G401 (cell line): Measurements from ENCODE around the gene AXIN1. TPM values are rescaled to one million over a fixed set of nuclear protein-coding genes. Genes with fewer than 3 reads are reported as not detected.
"Not testable (repeated sequence)": the region's sequence is repeated elsewhere in the genome, so short reads cannot be mapped to it uniquely, and the experiment has no call there.

Source experiments
- DNase-seq: peaks from one replicate; pipeline ENCODE4 v3.0.0-alpha.2; 2015; ENCODE audit warnings: low spot score
- in situ Hi-C: cut with HindIII; loops from 2 replicates; pipeline ENCODE4 v1.10.0; 2016; ENCODE audit warnings: low sequenced_read_pairs, mixed read lengths
- total RNA-seq: library from RNA; depleted of rRNA; stranded (reverse); fragments of >200 nt; shearing (Covaris generic); gene quantifications from 2 replicates; pipeline ENCODE4 v1.2.3, GENCODE V29; 2014

Gene AXIN1
- total RNA-seq, 1 experiment from 2014 or later: 46.3 TPM

DNA sequence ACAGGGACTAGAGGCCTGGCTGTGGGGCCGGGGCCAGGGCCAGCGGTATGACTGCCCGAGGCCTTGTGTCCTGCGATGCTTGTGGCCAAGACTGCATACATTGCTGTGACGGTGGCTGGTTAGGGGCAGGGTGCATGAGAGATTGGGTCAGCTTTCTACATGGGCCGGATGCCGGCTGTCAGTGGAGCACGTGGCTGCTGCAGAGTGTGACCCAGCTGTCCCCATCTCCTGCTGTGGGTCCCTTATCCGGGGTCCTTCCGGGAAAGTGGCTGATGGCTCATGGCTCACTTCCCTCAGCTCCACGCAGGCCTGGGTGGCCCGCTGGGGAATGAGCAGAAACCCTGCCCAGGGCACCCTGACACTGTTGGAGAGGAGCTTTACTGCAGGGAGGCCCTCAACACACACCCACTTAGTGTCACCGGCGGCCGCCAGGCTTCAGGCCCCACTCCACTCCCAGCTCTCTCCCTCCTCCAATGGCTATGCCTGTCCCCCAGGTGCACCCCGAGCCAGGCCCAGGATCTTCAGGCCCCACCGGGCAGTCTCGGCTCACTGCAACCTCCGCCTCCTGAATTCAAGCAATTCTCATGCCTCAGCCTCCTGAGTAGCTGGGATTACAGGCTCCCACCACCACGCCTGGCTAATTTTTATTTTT, 76.0 kb downstream of the AXIN1 start:
- no peak for DNase-seq
- in situ Hi-C loops: no loop called here

DNA sequence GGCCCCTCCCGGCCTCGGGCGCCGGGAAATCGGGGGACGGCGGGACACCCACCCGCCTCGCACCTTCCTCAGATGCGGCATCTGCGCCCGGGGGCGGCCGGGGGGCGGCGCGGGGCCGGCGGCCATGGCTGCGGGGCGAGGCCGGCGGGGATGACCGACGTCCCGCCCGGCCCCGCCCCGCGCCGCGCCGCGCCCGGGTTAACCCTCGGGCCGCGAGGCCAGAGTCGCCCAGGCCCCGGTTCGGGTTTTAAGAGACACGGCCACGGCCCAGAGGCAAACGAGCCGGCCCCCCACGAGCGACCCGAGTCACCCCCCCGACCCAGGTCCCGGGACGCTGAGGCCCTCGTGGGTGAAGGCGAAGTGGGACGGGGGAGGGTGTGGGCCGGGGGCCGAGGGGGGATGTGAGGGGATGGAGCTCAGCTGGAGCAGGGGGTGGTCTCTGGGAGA, 76.7 kb downstream of the AXIN1 start, which contains the start of gene RGS11:
RGS11 (minus strand) TSS at position 159 of the 447 bp plus-strand sequence; CDS start at position 126, 33 bp downstream.
- in situ Hi-C loops: no loop called here
- no peak for DNase-seq

- in situ Hi-C loops: no loop called here
- no peak for DNase-seq
These were observed 77.4 kb downstream of the AXIN1 start for GRCh38 chr16:275041-275641.

DNA sequence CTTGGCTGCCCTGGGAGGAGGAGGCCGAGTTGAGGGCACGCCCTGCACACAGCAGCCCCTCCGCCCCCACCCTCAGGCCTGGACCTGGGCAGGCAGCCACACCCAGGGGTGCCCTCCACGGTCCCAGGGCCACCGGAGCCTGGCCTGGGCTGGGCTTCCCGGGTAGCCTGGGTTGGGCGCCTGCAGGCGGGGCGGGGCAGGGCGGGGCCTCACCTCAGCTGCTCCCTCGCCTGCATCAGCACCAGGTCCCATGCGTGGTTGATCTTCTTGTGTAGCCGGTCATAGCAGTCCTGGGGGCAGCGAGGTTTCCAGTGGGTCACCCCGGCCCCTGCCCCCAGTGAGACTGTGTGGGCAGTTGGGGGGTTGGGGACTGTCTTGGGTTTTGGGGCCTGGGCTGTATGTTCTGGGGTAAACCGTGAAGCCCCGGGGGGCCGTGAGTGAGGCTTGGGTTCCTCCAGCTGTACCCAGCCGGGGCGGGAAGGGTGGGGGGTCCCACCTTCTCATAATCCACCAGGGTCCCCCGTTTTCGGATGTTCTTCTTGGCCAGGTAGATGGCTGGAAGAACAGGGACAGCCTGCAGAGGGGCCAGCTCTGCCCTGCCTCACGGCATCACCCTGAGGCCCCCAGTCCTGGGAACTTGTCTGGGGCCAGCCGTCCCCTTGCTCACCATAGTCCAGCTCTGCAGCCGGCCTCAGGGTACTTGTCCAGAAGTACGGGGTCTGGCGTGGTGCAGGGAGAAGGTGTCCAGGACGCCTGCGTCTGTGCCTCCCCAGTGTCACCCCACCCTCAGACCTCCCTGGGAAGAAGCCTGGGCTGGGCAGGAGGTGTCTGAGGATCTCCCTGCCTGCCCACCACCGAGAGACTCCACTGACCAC, 78.7 kb downstream of the AXIN1 start:
- no peak for DNase-seq
- in situ Hi-C loops: no loop called here

DNA sequence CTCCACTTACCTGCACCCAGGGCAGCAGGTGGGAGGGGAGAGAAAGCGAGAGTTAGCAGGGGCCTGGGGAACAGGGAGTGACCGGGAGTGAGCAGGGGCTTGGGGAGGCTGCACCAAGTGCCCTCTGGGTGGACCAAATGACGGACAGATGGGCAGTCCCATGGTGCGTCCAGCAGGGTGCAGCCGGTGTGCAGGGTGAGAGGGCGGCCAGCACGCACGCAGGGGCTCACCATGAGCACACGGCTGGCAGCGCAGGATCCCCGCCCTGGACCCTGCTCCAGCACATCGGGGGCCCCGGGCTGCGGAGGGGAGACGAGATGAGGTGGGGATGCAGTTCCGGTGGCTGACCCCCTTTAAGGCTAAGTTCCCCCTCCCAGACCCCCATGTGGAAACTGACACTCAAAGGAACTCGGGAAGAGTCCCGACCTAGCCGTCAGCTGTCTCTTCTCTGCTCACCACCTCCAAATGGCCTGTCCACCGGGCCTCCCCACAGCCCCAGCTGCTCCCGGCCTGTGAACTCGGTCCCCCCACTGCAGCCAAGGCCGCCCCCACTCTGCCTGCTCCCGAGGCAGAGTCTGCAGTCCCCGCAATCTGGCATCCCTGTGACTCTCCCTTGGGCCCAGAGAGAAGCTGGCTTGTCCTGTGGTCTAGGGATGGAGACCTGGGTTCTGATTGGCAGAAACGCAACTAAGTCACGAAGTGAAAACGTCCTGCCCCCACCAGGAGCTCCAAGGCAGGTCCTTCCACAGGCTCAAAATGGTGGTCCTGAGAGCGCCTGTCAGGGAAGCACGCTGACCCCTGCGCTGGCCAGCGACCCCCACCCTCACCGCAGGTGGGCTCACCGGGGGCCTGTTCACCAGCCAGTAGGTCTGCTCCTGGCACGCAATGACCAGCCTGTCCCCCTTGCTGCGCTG, 79.6 kb downstream of the AXIN1 start:
- in situ Hi-C loops: no loop called here
- no peak for DNase-seq

DNA sequence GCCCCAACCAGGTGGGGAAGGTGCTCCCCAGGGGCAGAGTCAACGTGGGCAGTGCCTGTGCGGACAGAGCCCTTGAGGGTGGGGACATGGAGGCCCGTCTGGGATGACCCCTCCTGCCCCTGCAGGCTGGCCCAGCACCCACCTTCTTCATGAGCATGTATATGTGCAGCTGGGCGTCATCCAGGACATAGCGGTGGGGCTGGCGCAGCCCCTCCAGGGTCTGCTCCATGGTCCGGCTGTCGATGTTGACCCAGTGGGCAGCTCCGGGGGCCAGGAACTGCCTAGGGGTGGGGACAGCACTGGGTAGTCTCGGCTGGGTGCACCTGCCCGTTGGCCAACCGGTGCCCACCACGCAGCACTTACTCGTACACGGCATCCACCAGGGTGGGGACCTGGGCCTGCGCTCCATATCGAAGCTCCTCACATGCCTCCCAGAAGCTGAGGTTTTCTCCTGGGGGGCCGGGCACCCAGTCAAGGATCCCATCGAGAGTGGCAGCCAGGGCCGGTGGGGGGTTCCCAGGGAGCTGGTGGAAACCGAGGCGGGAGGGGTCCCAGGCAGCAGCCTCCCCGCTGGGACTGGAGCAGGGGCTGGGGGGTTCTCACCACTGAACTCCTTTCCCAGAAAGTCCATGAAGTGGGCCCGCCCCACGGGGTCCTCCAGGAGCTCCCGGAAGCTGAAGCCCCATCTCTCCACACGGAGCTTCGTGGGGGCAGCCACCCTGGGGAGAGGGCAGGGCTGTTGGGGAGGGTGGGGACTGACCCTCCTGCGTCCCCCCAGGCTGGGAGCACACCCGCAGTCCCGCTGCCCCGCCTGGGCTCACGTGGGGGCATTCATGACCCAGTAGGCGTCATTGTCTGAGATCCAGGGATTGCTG, 81.9 kb downstream of the AXIN1 start:
- in situ Hi-C loops: no loop called here
- DNase-seq: no peak

DNA sequence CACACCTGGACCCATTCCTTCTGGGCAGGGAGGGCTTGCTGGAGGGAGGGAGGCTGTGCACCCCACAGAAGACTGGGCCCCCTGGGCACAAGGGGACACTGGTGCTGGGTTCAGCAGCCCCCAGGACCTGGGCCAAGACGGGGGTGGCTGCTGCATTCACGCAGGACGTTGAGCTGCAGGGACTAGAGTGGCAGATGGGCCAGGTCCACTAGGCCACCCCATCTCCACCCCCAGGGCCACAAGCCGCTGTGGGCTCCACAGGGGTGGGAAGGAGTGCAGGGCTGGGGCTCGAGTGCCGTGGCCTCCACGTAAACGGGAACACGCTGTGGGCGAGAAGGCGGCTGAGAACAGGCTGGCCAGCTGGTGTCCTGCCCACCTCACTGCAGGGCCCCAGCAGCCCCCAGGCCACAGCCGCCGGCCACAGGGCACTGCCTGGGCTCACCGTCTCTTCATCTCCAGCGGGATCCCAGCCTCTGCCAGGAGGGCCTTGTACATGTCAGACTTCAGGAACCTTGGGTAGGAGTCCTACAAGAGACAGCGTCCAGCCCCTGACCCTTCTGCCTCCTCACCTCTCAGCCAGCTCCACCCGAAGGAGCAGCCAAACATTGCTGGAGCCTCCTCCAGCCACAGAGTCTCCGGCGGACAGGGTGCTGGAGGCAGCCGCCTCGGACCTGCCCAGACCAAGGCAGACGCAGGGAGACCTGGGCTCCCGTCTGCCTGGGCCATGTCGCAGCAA, 83.3 kb downstream of the AXIN1 start:
- in situ Hi-C loops: no loop called here
- DNase-seq: no peak

DNA sequence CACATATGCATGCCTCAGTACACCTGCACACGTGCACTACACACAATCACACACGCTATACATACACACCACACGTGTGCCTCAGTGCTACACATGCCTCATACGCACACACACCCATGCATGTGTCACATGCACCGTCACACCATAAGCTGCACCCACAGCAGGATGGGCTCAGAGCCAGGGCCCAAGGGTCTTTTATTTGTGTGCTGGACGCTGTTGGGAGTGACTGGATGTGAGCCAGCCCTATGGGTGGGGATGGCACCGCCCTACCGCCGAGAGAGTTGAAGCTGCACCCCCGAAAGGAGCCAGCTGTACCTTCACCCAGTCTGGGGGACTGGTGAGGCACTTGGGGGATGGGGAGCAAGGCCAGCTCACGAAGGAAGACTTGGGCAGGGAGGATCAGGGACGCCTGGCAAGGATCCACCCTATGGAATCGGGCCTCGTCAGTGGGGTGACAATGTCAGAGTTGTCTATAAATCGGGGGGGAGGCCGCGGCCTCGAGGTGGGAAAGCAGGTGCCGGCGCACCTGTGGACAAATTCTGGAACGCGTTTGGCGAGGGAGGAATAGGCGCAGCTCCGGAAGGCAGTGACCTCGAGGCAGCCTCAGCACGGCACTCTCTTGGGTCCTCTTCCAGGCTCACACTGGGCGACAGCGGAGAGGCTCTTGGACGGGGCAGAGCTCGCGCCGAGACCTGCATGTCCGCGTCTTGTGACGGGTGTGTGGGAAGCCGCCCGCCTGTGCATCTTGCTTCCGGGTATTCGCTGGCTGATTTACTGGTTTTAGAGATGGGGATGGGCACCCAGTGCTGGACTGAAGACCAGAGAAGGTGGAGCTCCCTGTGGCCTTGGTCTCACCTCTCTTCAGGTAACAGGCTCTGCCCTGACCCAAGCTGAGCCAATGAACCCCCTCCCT, 84.1 kb downstream of the AXIN1 start:
- in situ Hi-C loops: no loop called here
- DNase-seq: peak; percentile 38

DNA sequence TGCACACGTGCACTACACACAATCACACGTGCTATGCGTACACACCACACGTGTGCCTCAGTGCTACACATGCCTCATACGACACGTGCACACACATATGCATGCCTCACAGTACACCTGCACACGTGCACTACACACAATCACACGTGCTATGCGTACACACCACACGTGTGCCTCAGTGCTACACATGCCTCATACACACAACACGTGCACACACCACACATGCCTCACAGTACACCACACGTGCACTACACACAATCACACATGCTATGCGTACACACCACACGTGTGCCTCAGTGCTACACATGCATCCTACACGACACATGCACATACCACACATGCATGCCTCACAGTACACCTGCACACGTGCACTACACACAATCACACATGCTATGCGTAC, 85.0 kb downstream of the AXIN1 start:
- DNase-seq, in situ Hi-C loops: not testable (repeated sequence)

GRCh38 chr16:266258-267164, 86.0 kb downstream of the AXIN1 start:
- in situ Hi-C loops: no loop called here
- DNase-seq: no peak

DNA sequence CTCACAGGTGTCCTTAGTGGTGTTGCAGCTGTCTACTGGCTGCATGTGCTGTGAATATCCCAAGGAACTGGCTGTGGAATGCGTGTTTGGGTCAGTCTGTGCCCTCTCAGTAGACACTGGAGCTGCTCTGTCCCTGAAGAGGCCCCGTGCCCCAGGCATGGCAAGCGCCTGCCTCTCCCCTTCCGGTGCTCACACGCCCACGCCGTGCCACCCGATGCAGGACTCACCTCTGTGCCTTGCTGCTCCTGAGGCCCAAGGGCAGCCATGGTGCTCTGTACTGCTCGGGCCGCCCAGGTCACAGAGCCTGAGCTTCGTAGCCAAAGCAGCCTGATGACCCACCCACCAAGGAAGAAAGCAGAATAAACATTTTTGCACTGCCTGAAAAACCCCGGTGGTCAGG, 86.8 kb downstream of the AXIN1 start:
- in situ Hi-C loops: no loop called here
- DNase-seq: no peak

GRCh38 chr16:265002-265529, 87.5 kb downstream of the AXIN1 start:
- DNase-seq: no peak
- in situ Hi-C loops: no loop called here

DNA sequence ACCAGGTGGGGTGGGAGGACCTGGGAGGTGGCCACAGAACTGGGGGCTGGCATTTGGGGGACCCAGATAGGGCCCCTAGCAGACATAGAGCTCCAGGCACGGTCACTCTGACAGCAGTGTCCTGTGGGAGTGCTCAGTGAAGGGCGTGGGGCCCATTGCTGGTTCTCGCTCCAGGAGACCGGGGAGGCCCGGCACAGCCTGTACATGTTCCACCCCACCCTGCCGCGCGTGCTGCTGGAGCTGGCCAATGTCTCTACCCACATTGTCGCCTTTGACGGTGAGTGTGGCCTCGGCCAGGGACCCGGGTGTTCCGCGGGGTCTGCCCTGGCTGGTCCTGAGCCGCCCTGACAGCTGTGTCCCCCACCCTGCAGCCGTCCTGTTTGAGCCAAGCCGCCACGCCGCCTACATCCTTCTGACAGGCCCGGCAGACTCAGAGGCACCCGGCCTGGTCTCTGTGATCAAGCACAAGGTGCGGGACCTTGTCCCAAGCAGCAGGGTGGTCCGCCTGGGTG, 88.0 kb downstream of the AXIN1 start:
- DNase-seq: no peak
- in situ Hi-C loops: no loop called here

- in situ Hi-C loops: no loop called here
- DNase-seq: no peak
These were observed 88.6 kb downstream of the AXIN1 start for GRCh38 chr16:263944-264343.

- no peak for DNase-seq
- in situ Hi-C loops: no loop called here
These were observed 89.2 kb downstream of the AXIN1 start for GRCh38 chr16:263182-263774.
